WTC11 (cell line): ENCODE measurements around the gene FBXL7.

Source experiments
- ARID4B ChIP-seq: sonication (generic); formaldehyde crosslinking; IDR thresholded peaks from 2 replicates; pipeline ENCODE4 v1.8.0; 2023; ENCODE audit warnings: missing genetic modification reagents, mild to moderate bottlenecking, borderline replicate concordance
- ATF2 ChIP-seq: sonication (generic); formaldehyde crosslinking; IDR thresholded peaks from 2 replicates; pipeline ENCODE4 v1.8.1; 2022; ENCODE audit warnings: low read depth, missing genetic modification reagents, borderline replicate concordance
- CREB1 ChIP-seq: sonication (generic); formaldehyde crosslinking; IDR thresholded peaks from 2 replicates; pipeline ENCODE4 v1.8.0; 2023; ENCODE audit warnings: mild to moderate bottlenecking, missing genetic modification reagents
- CTCF ChIP-seq: fragments of 200-600 bp; IDR thresholded peaks from 2 replicates; pipeline ENCODE4 v1.8.0; 2022; ENCODE audit warnings: antibody characterized with exemption
- E2F4 ChIP-seq: sonication (generic); formaldehyde crosslinking; IDR thresholded peaks from 2 replicates; pipeline ENCODE4 v1.8.1; 2022; ENCODE audit warnings: low read depth, mild to moderate bottlenecking, moderate library complexity, missing genetic modification reagents, borderline replicate concordance
- TCF7 ChIP-seq: sonication (generic); formaldehyde crosslinking; IDR thresholded peaks from 2 replicates; pipeline ENCODE4 v1.8.0; 2022; ENCODE audit warnings: mild to moderate bottlenecking, low read depth, missing genetic modification reagents, moderate library complexity
- ZBTB21 ChIP-seq: sonication (generic); formaldehyde crosslinking; IDR thresholded peaks from 2 replicates; pipeline ENCODE4 v1.8.1; 2023; ENCODE audit warnings: mild to moderate bottlenecking, missing genetic modification reagents, borderline replicate concordance
- ZNF121 ChIP-seq: sonication (generic); formaldehyde crosslinking; IDR thresholded peaks from 2 replicates; pipeline ENCODE4 v1.8.0; 2023; ENCODE audit warnings: missing genetic modification reagents

- no peak for TF ChIP-seq CTCF
- no peak for TF ChIP-seq CREB1 (CRISPR knock-in tag)
- no peak for TF ChIP-seq E2F4
- no peak for TF ChIP-seq TCF7 (CRISPR knock-in tag)
- no peak for TF ChIP-seq ATF2 (CRISPR knock-in tag)
- no peak for TF ChIP-seq ZNF121 (CRISPR knock-in tag)
- no peak for TF ChIP-seq ZBTB21
- no peak for TF ChIP-seq ARID4B (CRISPR knock-in tag)
Observed at GRCh38 chr5:15474143-15474719, 25.7 kb upstream of the FBXL7 start.
